MCF 10A (cell line): ENCODE results near the gene PLD6. TPM values are rescaled to one million over a fixed set of nuclear protein-coding genes. Genes with fewer than 3 reads are reported as not detected.
A peak's percentile ranks its signal among the peaks of the same experiment; 100 is the strongest.

Experiments
- BruUV-seq: library from RNA; stranded (reverse); fragments of 400-500 nt; replicated peaks from 2 replicates; lab custom pipeline; 2021; lab: Mats Ljungman, UMichigan
- CTCF ChIA-PET: fragments of 300-600 bp; sonication (Branson Sonifier 250); formaldehyde crosslinking; extraction: SDS; loops from one replicate; lab custom pipeline; 2021; ENCODE audit warnings: antibody characterized with exemption, inconsistent platforms; lab: Yijun Ruan, JAX
- POLR2A ChIA-PET: fragments of 300-600, 350-650 bp; sonication (Branson Sonifier 250); formaldehyde crosslinking; extraction: SDS; loops from one replicate; lab custom pipeline; 2020; ENCODE audit warnings: antibody characterized with exemption, inconsistent platforms; lab: Yijun Ruan, JAX
- DNase-seq: peaks from one replicate; pipeline ENCODE4 v3.0.0-alpha.2; 2018; ENCODE audit not compliant: unreplicated experiment
- H3K27ac Mint-ChIP-seq: one replicate; pipeline ENCODE4 v1.8.0; 2022; ENCODE audit warnings: mild to moderate bottlenecking, low read depth, mixed read lengths; ENCODE audit not compliant: unreplicated experiment
- H3K27me3 Mint-ChIP-seq: one replicate; pipeline ENCODE4 v1.8.0; 2022; ENCODE audit warnings: mixed read lengths; ENCODE audit not compliant: insufficient read depth, unreplicated experiment
- H3K36me3 Mint-ChIP-seq: one replicate; pipeline ENCODE4 v1.8.0; 2022; ENCODE audit warnings: mild to moderate bottlenecking, moderate library complexity, mixed read lengths; ENCODE audit not compliant: insufficient read depth, unreplicated experiment
- H3K4me1 Mint-ChIP-seq: one replicate; pipeline ENCODE4 v1.8.0; 2022; ENCODE audit warnings: mixed read lengths; ENCODE audit not compliant: insufficient read depth, unreplicated experiment
- H3K4me3 Mint-ChIP-seq: one replicate; pipeline ENCODE4 v1.8.0; 2022; ENCODE audit warnings: mild to moderate bottlenecking, moderate library complexity, mixed read lengths; ENCODE audit not compliant: unreplicated experiment
- H3K9me3 Mint-ChIP-seq: one replicate; pipeline ENCODE4 v1.8.0; 2022; ENCODE audit warnings: mixed read lengths; ENCODE audit not compliant: unreplicated experiment
- CTCF ChIP-seq: fragments of 200-600 bp; IDR thresholded peaks from one replicate; pipeline ENCODE4 v1.8.0; 2022; ENCODE audit warnings: antibody characterized with exemption, mild to moderate bottlenecking; ENCODE audit not compliant: unreplicated experiment
- intact Hi-C: fragments of 100-400 bp; cut with micrococcal nuclease; formaldehyde crosslinking; loops from 2 replicates; pipeline ENCODE4 v1.14.1; 2022
- total RNA-seq: library from RNA; stranded (reverse); gene quantifications from 2 replicates; pipeline ENCODE4 v1.2.3, GENCODE V29; 2022

Gene PLD6
- total RNA-seq, 1 experiment from 2014 or later = 5.5 TPM

- no TSS peak for BruUV-seq
- CTCF ChIA-PET = interaction anchor here (0.6 kb wide), 1 partner anchor 172 kb away, joined by 3 read pairs; no protein-coding TSS in a partner anchor
Measured at GRCh38 chr17:17171186-17171585, 34.9 kb downstream of the PLD6 start.

GRCh38 chr17:17170346-17170985 lies 35.7 kb downstream of the PLD6 start:
- Mint-ChIP-seq H3K4me3 (no peak overlapping the region), H3K27ac (peak overlapping the region; percentile 67), H3K36me3 (peaks cover 61% of the 10 kb centered on the region), H3K9me3 (no peaks in the 10 kb centered on the region), H3K4me1 (no peaks in the 10 kb centered on the region), H3K27me3 (no peaks in the 10 kb centered on the region)
- ChIA-PET POLR2A (no interaction called here), CTCF (interaction anchor here (0.6 kb wide), 1 partner anchor 172 kb away, joined by 3 read pairs; no protein-coding TSS in a partner anchor)
- intact Hi-C loops = no loop called here
- no peak for TF ChIP-seq CTCF
- no TSS peak for BruUV-seq
- DNase-seq = peak; percentile 38

More at GRCh38 chr17:17171186-17171585, 34.9 kb downstream of the PLD6 start:
- POLR2A ChIA-PET = no interaction called here
- Mint-ChIP-seq H3K27me3 (no peaks in the 10 kb centered on the region), H3K4me1 (no peaks in the 10 kb centered on the region), H3K36me3 (peaks cover 59% of the 10 kb centered on the region), H3K27ac (peak overlapping the region; percentile 67), H3K4me3 (no peak overlapping the region), H3K9me3 (no peaks in the 10 kb centered on the region)
- TF ChIP-seq CTCF = no peak
- no peak for DNase-seq
- intact Hi-C loops = no loop called here

DNA sequence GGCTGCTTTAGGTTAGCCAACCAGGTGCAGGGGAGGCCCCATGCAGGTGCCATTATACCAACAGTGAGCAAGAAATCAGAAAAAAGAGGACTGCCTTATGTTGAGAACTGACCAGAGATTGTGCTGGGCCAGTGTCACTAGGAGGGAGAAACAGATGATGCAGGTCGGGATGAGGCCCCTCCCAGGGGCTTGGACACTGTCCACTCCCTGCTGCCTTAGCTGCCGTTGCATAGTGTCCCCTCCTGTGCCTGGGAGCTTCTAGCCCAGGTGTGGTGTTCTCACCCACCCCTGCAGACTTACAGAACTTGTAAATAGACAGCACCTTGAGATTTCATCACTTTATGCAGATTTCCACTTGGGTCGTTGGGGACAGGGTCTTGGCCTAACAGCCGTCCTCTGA lies 36.7 kb downstream of the PLD6 start:
- BruUV-seq = no TSS peak
- intact Hi-C loops = no loop called here
- ChIA-PET CTCF (no interaction called here), POLR2A (interaction anchor here (1.2 kb wide), 1 partner anchor 36 kb away, joined by 6 read pairs; no protein-coding TSS in a partner anchor)
- Mint-ChIP-seq H3K27me3 (no peaks in the 10 kb centered on the region), H3K4me1 (no peaks in the 10 kb centered on the region), H3K4me3 (no peak overlapping the region), H3K36me3 (peaks cover 61% of the 10 kb centered on the region), H3K27ac (no peak overlapping the region), H3K9me3 (no peaks in the 10 kb centered on the region)
- DNase-seq = no peak
- no peak for TF ChIP-seq CTCF

GRCh38 chr17:17168401-17168800 lies 37.7 kb downstream of the PLD6 start:
- Mint-ChIP-seq H3K4me1 (no peaks in the 10 kb centered on the region), H3K9me3 (no peaks in the 10 kb centered on the region), H3K27ac (no peak overlapping the region), H3K4me3 (no peak overlapping the region), H3K27me3 (no peaks in the 10 kb centered on the region), H3K36me3 (peaks cover 59% of the 10 kb centered on the region)
- DNase-seq = no peak
- no peak for TF ChIP-seq CTCF
- intact Hi-C loops = no loop called here
- ChIA-PET POLR2A (interaction anchor here (1.2 kb wide), 1 partner anchor 37 kb away, joined by 6 read pairs; no protein-coding TSS in a partner anchor), CTCF (no interaction called here)
- BruUV-seq = no TSS peak
